ENCODE data around the gene PKD1.
"Not testable (repeated sequence)": the region's sequence is repeated elsewhere in the genome, so short reads cannot be mapped to it uniquely, and the experiment has no call there.

Gene PKD1

DNA sequence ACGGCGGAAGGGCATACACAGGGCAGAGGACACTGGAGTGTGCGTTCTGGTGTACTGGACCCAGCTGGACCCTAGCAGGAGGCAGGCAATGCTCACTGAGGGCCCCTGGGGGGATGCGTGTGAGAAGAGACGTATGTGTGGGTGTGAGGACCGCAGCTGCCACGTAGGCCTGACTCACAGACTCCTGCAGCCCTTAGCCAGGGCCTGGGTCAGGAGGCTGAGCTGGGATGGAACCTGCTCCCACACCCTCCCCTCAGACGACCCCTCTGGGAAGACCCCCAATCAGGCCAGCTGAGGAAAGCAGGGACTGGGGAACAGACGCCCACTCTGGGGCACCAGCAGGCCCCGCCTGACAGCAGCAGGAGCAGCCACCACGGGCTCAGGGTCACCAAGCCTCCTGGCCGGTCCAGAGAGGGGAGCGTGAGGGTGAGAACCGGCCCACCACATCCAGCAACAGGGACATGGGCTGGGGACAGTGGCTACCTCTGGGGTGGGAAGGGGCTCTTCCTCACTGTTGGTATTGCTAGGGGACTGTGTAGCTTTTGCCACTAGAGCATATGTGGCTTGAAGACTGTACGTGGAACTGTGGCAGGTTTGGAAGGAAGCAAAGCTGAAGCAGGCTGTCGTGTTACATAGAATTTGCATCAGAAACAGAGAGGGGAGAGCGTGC lies 28.4 kb downstream of the PKD1 start:
- not testable (repeated sequence) for DNase-seq (ENCODE audit: low read depth)

DNA sequence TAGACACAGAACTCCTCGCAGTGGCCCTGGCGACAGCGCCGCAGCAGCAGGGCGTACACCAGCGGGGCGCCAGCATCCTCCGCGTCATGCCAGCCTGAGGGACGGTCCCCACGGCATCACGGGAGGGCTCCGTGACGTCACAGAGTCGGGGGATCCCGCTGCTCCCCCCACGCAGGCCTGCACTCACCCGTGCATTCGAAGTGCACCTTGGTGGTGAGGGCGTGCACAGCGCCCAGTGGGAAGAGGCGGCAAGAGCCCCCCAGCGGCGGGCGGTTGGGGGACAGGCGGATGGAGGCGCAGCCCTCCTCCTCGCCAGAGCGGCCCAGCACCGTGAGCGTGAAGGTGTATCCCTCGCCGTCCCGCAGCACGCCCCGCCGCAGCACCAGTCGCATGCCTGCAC lies 29.5 kb downstream of the PKD1 start:
- not testable (repeated sequence) for DNase-seq (ENCODE audit: low read depth)

DNA sequence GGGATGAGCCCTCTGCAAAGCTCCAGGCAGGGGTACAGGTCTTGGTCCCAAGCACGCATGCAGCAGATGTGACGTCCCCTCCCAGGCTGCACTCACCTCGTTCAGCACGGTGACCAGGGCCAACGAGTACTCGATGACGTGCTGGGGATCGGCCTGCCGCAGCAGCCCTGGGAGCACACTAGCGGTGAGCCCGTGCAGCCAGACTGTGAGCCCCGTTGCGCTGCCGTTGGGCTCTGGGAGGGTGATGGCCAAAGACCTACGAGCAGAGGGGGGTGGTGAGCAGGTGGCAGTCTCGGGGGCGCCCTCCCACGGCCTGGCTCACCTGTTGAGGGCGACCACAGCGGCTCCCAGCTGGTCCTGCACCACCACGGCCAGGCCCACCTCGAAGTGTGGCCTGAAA lies 29.9 kb downstream of the PKD1 start:
- DNase-seq (ENCODE audit: low read depth) = not testable (repeated sequence)

DNA sequence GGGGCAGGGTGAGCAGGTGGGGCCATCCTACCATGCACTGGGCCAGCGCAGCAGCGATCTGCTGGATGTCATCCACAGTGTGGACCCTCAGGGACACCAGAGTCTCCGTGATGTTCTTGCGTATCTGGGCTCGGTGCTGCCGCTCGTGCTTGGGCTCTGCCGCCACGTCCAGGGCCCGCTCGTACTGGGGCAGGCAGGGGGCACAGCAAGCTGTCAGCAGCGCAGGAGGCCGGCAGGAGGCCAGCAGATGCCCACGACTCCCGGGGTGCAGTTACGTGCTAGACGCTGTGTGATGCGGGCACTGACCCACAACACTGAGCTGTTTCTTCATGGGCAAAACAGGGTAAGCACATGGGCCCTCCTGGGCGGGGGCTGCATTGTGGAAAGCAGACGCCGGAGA lies 30.4 kb downstream of the PKD1 start:
- not testable (repeated sequence) for DNase-seq (ENCODE audit: low read depth)

DNA sequence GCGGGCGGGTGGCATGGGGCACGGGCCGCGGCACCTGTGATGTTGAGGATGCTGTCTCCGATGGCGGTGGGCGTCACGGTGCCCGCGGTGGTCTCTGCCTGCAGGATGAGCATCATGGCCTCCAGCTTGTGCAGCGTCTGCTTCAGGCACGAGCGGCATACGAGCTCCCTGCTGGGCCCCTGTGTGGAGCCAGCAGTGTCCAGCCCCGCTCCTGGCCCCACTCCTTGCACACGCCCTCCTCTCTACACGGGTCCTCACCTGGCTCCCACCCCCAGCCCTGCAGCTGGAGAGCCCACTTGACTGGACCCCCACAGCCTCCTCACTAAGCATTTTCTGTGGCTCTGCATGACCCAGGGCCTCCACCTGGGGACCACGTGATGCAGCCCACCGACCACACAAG lies 31.2 kb downstream of the PKD1 start:
- DNase-seq (ENCODE audit: low read depth) = not testable (repeated sequence)

DNA sequence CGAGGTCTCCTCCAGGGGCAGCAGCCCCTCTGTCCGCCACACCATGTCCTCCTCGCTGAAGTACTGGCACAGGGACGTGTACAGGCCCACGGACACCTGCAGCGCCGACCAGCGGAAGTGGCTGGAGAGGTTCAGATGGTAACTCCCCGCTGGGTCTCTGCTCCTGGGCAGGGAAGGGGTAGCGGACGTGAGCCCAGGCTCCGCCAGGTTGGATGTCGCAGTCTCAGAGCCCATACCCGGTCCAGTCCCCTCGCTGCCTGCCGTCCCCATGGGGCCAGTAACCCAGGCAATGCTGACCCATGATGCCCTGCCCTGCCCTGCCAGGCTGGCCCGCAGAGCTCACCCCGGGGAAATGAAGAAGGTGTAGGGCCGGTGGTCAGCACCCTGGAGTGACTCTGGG lies 33.2 kb downstream of the PKD1 start:
- DNase-seq (ENCODE audit: low read depth) = no peak

DNA sequence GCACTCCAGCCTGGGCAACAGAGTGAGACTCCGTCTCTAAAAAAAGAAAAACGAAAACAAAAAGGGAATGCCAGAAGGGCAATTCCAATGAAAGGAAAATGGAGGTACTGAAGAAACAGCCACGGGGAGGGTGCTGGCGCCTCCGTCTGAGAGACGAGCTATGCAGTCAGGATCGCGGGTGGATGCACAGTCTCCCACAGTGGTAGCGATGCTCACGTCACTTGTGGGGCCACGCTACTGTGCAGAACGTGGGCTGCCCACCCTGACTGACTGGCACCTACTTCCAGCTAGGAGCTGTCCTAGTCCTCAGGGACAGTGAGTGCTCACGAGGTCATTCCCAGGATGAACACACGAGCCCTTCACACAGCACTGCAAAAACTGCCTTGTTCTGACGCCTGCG lies 34.1 kb downstream of the PKD1 start:
- not testable (repeated sequence) for DNase-seq (ENCODE audit: low read depth)

DNA sequence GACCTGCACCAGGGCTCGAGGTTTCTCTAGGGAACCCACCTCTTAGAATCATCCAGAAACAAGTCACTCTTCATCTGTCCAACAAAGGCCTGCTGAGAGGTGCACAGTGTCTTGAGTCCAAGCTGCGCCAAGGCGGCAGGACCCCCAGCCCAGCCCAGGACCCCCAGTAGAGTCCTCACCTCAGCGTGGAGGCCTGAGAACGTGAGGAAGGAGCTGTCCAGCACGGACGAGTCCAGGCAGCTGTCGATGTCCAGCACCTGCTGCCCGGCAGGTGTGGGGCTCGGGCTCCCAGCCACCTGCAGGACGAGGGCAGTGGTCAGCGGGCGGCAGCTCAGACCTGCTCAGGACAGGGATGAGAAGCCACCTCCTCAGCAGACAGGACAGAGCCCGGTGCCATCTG lies 38.0 kb downstream of the PKD1 start:
- DNase-seq (ENCODE audit: low read depth) = not testable (repeated sequence)

DNA sequence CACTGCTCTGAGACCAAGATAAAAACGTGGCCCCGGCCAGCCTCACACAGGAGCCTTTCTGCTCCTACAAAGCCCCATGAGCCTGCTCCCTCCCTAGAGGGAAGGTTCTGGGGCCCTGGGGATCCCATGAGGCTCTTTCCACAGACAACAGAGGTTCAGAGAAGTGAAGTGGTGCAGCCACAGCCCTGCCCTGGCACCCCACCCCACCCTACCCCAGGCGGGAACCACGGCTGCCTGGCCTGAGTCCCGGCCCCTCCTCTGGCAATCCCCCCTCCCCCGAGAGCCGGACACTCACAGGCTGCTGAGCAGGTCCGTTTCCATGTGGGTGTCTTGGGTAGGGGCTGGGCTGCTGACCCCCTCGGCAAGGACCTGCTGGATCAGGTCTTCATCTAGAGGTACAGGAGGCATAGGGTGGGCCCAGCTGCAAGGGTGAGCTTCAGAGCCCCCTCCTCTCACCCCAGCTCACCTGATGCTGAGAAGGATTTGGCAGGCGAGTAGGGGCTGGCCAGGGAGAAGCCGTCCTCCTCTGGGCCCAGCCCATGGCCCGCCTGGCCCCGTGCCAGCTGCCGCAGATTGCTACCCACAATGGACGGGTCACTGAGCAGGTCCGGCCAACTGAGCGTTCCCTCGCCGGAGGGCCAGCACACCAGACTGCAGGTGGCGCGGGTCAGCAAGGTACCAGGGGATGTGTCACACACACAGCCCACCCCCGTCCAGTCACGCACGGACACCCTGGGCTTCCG lies 38.7 kb downstream of the PKD1 start:
- DNase-seq (ENCODE audit: low read depth) = no peak

DNA sequence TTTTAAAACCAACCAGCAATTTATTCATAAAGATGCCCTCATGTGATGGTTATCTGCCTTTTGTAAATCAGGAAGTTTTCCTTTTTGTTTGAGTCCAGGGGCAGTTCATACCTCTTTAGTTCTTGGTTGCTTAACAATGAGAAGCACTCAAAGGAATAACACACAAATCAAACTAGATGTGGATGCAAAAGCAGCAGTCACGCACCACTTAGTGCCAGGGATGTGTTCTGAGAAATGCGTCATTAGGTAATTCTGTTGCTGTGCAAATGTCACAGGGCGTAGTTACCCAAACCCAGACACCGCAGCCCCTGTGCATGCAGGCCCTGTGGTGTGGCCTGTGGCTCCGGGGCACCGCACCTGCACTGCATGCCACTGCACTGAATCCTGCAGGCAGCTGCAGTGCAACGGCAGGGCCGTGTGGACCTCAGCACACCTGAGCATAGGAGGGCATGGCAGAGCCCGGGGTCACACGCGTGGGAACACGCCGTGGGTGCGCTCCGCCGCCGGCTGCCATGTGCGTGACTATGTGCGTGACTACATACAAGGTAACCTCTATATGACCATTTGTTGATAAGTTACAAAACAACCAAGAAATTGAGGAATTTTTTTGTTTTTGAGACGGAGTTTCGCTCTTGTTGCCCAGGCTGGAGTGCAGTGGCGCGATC lies 39.6 kb downstream of the PKD1 start:
- DNase-seq (ENCODE audit: low read depth) = no peak

DNA sequence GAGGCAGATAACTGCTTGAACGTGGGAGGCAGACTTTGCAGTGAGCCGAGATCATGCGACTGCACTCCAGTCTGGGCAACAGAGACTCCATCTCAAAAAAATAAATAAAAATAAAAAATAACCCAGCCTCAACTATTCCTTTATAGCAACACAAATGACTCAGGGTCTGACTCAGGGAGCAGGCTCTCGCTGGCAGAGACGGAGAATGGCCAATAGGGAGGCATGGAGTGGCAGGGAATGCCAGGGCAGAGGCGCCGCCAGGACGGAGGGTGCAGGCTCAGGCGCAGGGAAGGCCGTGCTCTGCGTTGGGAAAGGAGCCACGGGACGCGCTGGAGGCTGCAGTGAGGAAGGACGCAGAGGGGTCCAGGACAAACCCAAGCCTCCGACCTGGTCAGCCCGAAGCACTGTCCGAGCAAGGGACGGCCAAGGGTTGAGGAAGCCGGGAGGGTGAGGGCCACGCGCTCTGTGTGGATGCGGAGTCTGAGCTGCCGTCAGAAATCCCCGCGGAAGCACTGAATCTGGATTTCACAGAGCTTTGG lies 40.3 kb downstream of the PKD1 start:
- no peak for DNase-seq (ENCODE audit: low read depth)

DNA sequence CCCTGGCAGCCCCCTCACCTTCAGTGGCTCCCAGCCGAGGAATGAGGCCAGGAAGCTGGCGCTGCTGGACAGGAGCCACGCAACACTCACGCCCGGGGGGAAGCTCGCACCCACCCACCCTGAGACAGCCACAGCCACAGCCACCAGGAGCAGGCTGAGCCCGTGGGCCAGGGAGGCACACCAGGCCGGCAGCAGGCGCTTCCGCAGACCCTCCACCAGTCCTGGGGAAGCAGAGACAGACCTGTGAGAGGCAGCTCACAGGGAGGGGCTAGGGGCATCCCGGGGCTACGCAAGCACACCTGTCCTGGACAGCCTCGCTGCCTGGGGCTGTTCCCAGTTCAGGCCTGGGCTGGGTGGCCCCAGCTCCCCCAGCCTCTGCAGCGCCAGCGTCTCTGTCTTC lies 41.9 kb downstream of the PKD1 start:
- DNase-seq (ENCODE audit: low read depth) = no peak

DNA sequence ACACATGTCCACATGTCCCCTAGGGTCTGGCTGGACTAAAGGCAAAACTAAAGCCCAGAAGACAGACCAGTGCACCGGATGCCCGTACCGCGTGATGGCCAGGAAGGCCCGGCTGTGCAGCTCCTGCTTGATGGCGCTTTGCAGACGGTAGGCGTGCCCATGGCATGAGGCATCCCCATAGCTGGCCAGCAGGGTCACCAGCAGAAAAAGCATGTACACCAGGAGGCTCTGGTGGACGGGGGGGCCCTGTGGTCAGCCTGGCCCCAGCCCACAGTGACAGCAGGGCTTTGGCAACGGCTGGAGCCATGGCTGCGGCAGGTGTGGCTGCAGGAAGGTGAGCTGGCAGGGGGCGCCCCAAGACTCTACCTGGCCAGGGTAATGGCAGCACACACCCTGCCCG lies 42.8 kb downstream of the PKD1 start:
- DNase-seq (ENCODE audit: low read depth) = no peak

DNA sequence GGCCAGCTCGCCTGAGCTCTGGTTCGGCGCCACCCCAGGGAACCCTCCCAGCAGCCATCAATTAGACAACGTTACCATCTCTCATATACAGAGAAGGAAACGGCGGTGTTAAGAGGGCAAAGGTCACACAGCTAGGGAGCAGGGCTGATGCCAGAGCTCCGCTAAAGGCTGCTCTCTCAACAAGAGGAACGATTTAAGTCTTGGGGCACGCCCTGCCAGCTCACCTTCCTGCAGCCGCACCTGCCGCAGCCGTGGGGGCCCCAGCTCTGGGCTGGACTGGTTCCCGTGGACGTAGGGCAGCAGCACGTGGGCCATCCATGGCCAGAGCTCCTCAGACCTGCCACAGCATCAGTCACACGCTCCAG lies 43.5 kb downstream of the PKD1 start:
- DNase-seq (ENCODE audit: low read depth) = no peak

DNA sequence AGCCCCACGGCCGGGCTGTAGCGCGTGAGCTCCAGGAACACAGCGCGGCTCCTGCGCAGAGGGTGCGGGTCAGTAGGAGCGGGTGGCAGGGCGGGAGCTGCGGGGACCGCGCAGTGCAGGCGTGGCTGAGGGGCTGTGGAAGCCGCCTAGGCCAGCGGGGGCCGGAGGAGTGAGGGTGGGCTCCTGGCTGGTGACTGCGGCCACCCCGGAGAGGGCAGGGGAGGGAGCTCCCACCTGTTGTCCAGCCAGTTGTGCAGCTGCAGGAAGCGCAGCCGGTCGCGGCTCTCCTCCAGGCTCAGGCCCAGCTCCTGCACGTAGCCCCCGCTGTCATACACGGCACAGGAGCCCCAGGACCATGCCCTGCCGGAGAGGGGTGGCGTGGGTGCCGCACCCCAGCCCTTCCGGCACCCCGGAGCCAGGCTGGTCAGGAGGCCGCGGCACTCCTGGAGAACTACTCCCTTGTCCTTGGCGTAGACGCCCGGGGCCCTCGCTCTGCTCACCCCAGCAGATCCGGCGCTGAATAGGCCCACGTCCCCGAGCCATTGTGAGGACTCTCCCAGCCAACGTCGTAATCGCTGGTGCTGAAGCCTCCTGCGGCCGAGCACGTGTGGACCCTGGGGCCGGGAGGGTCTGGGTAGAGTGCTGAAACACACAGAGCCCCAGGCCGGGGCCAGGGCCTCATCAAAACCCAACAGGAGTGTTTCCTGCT lies 44.0 kb downstream of the PKD1 start:
- no peak for DNase-seq (ENCODE audit: low read depth)

DNA sequence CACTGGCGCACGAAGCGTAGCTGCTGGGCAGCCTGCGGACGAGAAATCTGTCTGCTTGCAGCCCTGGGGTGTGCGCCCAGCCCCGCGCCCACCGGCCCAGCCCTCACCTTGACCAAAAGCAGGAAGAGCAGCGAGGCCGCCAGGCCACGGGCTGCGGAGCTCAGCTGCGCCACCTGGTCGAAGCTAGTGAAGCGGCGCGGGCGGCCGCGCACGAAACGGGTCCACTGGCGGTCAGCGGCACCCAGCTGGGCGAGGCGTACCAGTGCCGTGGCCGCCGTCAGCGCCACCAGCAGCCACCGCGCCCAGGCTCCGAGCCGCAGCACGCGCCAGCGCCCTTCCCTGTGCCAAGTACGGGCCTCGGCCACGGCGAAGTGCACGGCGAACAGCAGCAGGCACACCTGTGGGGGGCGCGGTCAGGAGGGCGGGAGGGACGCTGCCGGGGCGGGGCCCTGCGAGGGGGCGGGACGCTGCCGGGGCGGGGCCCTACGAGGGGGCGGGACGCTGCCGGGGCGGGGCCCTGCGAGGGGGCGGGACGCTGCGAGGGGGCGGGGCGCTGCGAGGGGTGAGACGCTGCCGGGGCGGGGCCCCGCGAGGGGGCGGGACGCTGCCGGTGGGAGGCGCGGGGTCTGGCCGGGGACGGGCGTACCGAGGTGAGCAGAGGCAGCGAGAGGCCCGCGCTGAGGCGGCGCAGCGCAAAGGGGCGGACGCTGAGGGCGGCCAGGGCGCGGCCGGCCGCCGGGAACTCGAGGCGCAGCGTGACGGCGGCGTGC lies 44.7 kb downstream of the PKD1 start:
- DNase-seq (ENCODE audit: low read depth) = no peak

DNA sequence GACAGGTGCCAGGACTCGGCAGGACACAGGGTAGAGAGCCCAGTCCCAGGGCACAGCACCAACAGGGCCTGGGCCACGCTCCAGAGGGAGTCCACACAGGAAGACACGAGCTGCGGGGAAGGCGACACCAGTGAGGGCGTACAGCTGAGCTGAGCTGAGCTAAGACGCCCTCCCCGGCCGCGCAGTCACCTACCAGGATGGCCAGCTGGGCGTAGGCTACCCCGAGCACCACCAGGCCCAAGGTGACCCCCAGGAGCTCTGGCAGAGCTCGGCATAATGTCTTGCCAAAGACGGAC lies 45.3 kb downstream of the PKD1 start:
- DNase-seq (ENCODE audit: low read depth) = no peak

DNA sequence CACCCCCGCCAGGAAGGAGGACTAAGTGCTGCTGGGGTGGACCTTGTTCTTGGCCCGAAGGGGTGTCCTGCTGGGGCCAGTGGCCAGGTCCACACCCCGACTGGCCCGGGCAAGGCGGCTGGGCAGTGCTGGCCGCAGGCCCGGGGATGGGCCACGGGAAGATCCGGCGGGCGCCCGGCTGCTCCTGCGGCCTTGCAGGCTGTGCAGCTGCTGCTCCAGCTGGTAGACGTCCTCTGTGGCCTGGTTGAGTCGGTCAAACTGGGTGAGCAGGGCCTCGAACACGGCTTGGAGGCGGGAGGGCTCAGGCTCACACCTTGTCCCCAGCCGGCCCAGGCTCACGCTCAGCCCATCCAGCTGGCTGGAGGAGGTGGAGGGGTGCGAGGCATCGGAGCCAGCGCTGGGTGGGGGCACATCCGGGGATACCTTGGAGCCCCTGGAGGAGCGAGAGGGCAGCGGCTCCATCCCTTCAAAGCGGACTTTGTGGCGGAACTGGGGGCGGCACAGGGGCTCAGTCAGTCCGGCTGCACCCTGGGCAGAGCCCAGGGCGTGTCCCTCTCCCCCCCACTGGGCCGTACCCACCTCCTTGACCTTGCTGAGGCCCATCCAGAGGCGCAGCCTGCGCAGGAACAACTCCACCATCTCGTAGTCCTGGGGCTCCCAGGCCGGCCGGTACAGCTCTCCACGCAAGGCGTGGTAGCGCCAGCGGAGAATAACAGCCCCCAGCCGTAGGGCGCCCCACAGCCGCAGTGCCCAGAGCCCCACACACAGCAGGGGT lies 45.8 kb downstream of the PKD1 start:
- no peak for DNase-seq (ENCODE audit: low read depth)

DNA sequence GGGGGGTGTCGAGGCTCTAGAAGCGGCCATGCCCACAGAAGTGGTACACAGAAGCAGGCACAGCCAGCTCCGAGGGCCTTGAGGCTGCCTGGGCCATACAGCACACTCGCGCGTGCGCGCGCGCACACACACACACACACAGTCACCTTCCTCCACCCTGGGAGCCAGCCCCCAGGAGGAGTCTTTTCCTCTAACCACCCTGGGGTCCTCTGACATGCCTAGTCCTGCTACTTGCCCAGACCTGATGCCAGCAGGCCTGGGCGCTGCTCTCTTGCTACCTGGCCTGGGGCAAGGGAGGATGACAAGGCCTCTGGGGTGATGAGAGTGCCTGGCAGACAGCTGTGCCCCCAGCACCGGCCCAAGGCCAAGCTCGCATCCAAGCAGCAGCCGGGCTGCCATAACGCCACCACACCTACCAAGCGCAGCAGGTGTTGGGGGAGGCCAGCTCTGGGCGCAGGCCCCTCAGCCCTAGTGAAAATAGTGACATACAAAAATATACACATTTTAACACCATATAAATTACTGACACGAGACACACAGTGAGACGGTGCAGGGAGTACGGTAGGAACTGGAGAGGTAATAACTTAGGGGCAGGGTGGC lies 46.8 kb downstream of the PKD1 start:
- DNase-seq (ENCODE audit: low read depth) = no peak

DNA sequence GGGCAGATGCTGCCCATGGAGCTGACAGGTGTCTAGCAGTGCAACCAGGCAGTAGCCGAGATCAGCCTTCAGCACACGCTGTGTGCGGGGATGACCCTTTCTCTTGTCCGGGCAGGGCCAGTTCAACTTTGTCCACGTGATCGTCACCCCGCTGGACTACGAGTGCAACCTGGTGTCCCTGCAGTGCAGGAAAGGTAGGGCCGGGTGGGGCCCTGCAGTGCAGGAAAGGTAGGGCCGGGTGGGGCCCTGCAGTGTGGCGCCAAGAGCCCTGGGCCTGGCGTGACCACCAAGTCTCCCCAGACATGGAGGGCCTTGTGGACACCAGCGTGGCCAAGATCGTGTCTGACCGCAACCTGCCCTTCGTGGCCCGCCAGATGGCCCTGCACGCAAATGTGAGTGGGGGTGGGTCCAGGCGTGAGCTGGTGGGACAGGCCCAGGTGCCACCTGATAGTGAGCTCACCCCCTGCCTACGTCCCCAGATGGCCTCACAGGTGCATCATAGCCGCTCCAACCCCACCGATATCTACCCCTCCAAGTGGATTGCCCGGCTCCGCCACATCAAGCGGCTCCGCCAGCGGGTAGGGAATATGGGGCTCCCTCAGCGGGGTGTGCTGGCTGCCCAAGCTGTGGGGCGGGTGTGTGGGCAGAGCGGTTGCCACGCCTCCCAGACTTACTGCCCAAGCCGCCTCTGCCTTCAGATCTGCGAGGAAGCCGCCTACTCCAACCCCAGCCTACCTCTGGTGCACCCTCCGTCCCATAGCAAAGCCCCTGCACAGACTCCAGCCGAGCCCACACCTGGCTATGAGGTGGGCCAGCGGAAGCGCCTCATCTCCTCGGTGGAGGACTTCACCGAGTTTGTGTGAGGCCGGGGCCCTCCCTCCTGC lies 47.7 kb downstream of the PKD1 start:
- no peak for DNase-seq (ENCODE audit: low read depth)
